T47D (cell line): ENCODE data around the gene SCYGR8.
"Not testable (repeated sequence)": the region's sequence is repeated elsewhere in the genome, so short reads cannot be mapped to it uniquely, and the experiment has no call there.

Experiments
- DNase-seq, 2 experiments: peaks; one replicate each; pipeline versions ENCODE4 v3.0.0 to v3.0.0-alpha.2; 2011 to 2012; ENCODE audit warnings: low read depth in 1 of 2, low spot score in 1 of 2
- JUND ChIP-seq: IDR thresholded peaks from 2 replicates; pipeline ENCODE4 v1.6.1; 2012; ENCODE audit warnings: low read depth
- in situ Hi-C: cut with HindIII; loops from 2 replicates; pipeline ENCODE4 v1.10.0; 2016; ENCODE audit warnings: low sequenced_read_pairs, low pct_unique_long_range_greater_than_20kb

The SCYGR8 gene

GRCh38 chr2:227745594-227745993 is at the start of gene SCYGR8:
Gene SCYGR8 (plus strand): TSS chr2:227745894. CDS start chr2:227745894, 0 bp downstream.
- no peak for DNase-seq
- in situ Hi-C loops = no loop called here
- no peak for TF ChIP-seq JUND

GRCh38 chr2:227696990-227697679 is 48.6 kb upstream of the SCYGR8 start:
- TF ChIP-seq JUND = no peak
- DNase-seq = no peak
- in situ Hi-C loops = no loop called here

- in situ Hi-C loops = no loop called here
- no peak for TF ChIP-seq JUND
- DNase-seq = no peak
Measured at GRCh38 chr2:227701556-227701955, 44.1 kb upstream of the SCYGR8 start.

GRCh38 chr2:227703280-227703732 is 42.4 kb upstream of the SCYGR8 start:
- in situ Hi-C loops = no loop called here
- peak; percentile 33 to 81 for DNase-seq
- peak; percentile 90 for TF ChIP-seq JUND

GRCh38 chr2:227703961-227704360 is 41.7 kb upstream of the SCYGR8 start:
- no peak for TF ChIP-seq JUND
- peak in 1 of 2 experiments; percentile 2 for DNase-seq
- in situ Hi-C loops = no loop called here

GRCh38 chr2:227706859-227707258 is 38.8 kb upstream of the SCYGR8 start:
- no peak for DNase-seq
- in situ Hi-C loops = no loop called here
- no peak for TF ChIP-seq JUND

- TF ChIP-seq JUND = no peak
- no peak for DNase-seq
- in situ Hi-C loops = no loop called here
Measured at GRCh38 chr2:227707390-227707789, 38.3 kb upstream of the SCYGR8 start.

GRCh38 chr2:227710986-227711385 is 34.7 kb upstream of the SCYGR8 start:
- no peak for DNase-seq
- TF ChIP-seq JUND = no peak
- in situ Hi-C loops = no loop called here

GRCh38 chr2:227713291-227713690 is 32.4 kb upstream of the SCYGR8 start:
- in situ Hi-C loops = no loop called here
- no peak for TF ChIP-seq JUND
- DNase-seq = no peak

- in situ Hi-C loops = no loop called here
- no peak for DNase-seq
- no peak for TF ChIP-seq JUND
Measured at GRCh38 chr2:227716501-227716900, 29.2 kb upstream of the SCYGR8 start.

- TF ChIP-seq JUND = no peak
- in situ Hi-C loops = no loop called here
- peak in 1 of 2 experiments; percentile 0 for DNase-seq
Measured at GRCh38 chr2:227717687-227718567, 27.8 kb upstream of the SCYGR8 start, which contains the start of gene SLC19A3. Gene SLC19A3 (minus strand): TSS chr2:227718028. CDS start chr2:227702318, 15,710 bp downstream.

- TF ChIP-seq JUND = no peak
- DNase-seq = no peak
- in situ Hi-C loops = no loop called here
Measured at GRCh38 chr2:227719641-227720040, 26.1 kb upstream of the SCYGR8 start.

GRCh38 chr2:227720680-227721079 is 25.0 kb upstream of the SCYGR8 start:
- in situ Hi-C loops = no loop called here
- no peak for DNase-seq
- no peak for TF ChIP-seq JUND

- DNase-seq, in situ Hi-C loops: not testable (repeated sequence)
Measured at GRCh38 chr2:227722821-227723220, 22.9 kb upstream of the SCYGR8 start.
